22Rv1 (cell line): ENCODE results near the gene SHROOM2.
"Not testable (repeated sequence)": the region's sequence is repeated elsewhere in the genome, so short reads cannot be mapped to it uniquely, and the experiment has no call there.

Experiments used
- H3K27ac ChIP-seq: fragments of 450-650 bp; 2 replicates; pipeline ENCODE4 v1.5.1; 2017
- CTCF ChIP-seq: fragments of 450-650 bp; IDR thresholded peaks from 2 replicates; pipeline ENCODE4 v1.5.1; 2017; ENCODE audit warnings: mild to moderate bottlenecking
- ZFX ChIP-seq: fragments of 450-650 bp; IDR thresholded peaks from 2 replicates; pipeline ENCODE4 v1.6.1; 2017; ENCODE audit warnings: antibody characterized with exemption, borderline replicate concordance

The SHROOM2 gene

DNA sequence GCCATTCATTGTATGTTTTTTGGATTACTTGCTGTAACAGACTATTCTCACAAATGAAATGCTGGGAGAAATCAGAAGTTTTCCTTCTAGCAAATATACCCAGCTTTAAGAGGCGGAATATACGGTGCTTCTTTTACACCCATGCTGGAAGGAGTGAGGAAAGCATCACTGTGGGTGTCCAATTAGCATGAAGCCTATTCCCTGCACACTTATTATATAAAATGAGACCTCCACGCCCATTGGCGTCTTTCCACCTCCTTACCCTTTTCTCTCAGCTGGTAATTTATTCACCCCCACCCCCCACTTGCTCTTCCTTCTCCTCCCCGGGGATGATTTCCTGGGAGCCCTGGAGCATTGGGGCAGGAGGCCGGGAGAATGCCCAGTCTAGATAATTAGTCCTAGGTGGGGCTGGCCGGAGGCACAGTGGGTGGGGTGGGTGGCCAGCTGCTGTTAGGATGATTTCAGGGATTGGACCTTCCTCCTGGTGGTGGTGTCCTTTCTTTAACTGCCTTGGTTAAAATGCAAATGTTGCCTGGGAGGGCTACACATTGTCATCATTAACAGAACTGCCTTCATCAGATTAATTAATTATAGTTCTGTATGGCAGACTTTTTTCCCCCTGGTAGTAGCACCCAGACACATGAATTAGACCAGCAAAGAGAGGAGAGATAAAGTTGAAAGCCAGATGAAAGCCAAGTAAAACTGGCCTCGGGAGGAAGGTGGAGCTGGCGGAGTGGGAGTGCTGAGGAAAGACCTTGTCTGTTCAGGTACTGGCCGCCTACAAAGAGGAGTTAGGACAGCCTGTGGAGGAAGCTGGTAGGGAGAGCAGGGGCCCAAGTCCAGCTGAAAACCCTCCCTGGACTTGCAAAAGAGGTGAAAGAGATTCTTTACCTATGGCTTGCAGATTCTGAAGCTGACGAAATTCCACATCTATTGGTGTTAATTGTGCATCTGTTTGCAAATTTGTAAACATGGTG, 11.4 kb downstream of the SHROOM2 start:
- TF ChIP-seq CTCF: no peak
- no peak for TF ChIP-seq ZFX
- no peak overlapping the region for H3K27ac ChIP-seq

- H3K27ac ChIP-seq: no peak overlapping the region
Measured at GRCh38 chrX:9802737-9803136, 16.5 kb downstream of the SHROOM2 start.

DNA sequence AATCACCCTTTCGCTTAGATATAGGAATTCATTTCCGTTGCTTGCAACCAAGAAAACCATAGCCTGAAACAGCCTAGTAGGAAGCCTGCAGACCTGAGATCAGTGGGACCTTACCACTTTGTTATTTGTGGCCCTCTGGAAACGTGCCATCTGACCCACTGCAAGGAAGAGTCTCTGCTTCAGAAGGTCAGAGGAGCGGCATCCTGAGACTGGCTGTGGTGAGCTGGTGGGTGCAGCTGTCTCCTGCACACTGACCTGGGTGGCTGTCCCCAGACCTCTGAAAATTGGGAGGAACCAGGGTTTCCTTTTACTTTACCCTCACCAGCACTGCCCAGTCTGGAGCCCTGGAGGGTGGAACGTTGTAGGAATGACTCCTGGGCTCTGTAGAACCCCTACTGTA, 18.2 kb downstream of the SHROOM2 start:
- H3K27ac ChIP-seq: no peak overlapping the region
- TF ChIP-seq ZFX (no peak), CTCF (no peak)

More at GRCh38 chrX:9802737-9803136, 16.5 kb downstream of the SHROOM2 start:
- no peak for TF ChIP-seq ZFX
- no peak for TF ChIP-seq CTCF

GRCh38 chrX:9805956-9806355, 19.7 kb downstream of the SHROOM2 start:
- no peak for TF ChIP-seq ZFX

GRCh38 chrX:9807355-9808182, 21.3 kb downstream of the SHROOM2 start:
- H3K27ac ChIP-seq: no peak overlapping the region
- TF ChIP-seq ZFX (no peak), CTCF (no peak)

More at GRCh38 chrX:9805956-9806355, 19.7 kb downstream of the SHROOM2 start:
- no peak overlapping the region for H3K27ac ChIP-seq

DNA sequence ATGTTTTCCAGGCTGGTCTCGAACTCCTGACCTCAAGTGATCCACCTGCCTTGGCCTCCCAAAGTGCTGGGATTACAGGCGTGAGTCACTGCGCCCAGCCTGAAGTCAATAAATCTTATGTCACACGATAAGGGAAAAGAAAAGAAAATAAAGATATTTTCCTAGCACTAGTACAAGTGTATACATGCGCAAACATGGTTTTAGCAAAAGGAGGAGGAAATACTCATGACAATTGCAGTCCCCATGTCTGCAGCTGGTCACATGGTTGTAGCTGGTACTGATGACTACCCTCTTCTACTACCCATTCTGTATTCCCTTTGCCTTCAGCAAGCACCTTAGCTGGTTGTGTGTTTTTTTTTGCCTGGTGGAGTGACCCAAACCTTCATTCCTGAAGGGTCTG, 23.6 kb downstream of the SHROOM2 start:
- H3K27ac ChIP-seq: not testable (repeated sequence)

- not testable (repeated sequence) for H3K27ac ChIP-seq
Measured at GRCh38 chrX:9811086-9811485, 24.9 kb downstream of the SHROOM2 start.

- H3K27ac ChIP-seq: no peak overlapping the region
- no peak for TF ChIP-seq CTCF
- no peak for TF ChIP-seq ZFX
Measured at GRCh38 chrX:9816084-9816700, 30.0 kb downstream of the SHROOM2 start.
